HFFc6 (cell line): ENCODE results near the gene CHST12. TPM values are rescaled to one million over a fixed set of nuclear protein-coding genes. Genes with fewer than 3 reads are reported as not detected.
"Not testable (repeated sequence)": the region's sequence is repeated elsewhere in the genome, so short reads cannot be mapped to it uniquely, and the experiment has no call there.

ENCODE experiments used
- DNase-seq: peaks from one replicate; pipeline ENCODE4 v3.0.0-alpha.2; 2018
- H3K27ac Mint-ChIP-seq: 2 replicates; pipeline ENCODE4 v1.8.0; 2020; ENCODE audit warnings: mild to moderate bottlenecking, mixed read lengths
- H3K27me3 Mint-ChIP-seq: 2 replicates; pipeline ENCODE4 v1.8.0; 2021; ENCODE audit warnings: mild to moderate bottlenecking, moderate library complexity, mixed read lengths; ENCODE audit not compliant: insufficient read depth
- H3K36me3 Mint-ChIP-seq: 2 replicates; pipeline ENCODE4 v1.8.0; 2021; ENCODE audit warnings: low read depth, mixed read lengths
- H3K4me1 Mint-ChIP-seq: 2 replicates; pipeline ENCODE4 v1.8.0; 2020; ENCODE audit warnings: low read depth, mixed read lengths
- H3K4me3 Mint-ChIP-seq: 2 replicates; pipeline ENCODE4 v1.8.0; 2020; ENCODE audit warnings: mild to moderate bottlenecking, moderate library complexity, mixed read lengths
- H3K9me3 Mint-ChIP-seq: 2 replicates; pipeline ENCODE4 v1.8.0; 2020; ENCODE audit warnings: mild to moderate bottlenecking, mixed read lengths
- total RNA-seq, 6 experiments: library from RNA; stranded (reverse); fragmentation: NEBNext Ultra II Directional; extraction: Animal tissue kit (Norgen Biotek cat#: 25700); gene quantifications; 2 replicates in 1 of 6; 3 replicates in 5 of 6; pipeline ENCODE4 v1.2.3, GENCODE V29; 2021
- TF ChIP-seq, protein P1 (sequence below): fragments of 200-600 bp; sonication (generic); IDR thresholded peaks from 2 replicates; pipeline ENCODE4 v1.5.0; 2021; ENCODE audit warnings: antibody characterized with exemption, mild to moderate bottlenecking

Gene CHST12
- total RNA-seq, 6 experiments from 2014 or later, result 25.7 to 31.4 (median 27.2) TPM

DNA sequence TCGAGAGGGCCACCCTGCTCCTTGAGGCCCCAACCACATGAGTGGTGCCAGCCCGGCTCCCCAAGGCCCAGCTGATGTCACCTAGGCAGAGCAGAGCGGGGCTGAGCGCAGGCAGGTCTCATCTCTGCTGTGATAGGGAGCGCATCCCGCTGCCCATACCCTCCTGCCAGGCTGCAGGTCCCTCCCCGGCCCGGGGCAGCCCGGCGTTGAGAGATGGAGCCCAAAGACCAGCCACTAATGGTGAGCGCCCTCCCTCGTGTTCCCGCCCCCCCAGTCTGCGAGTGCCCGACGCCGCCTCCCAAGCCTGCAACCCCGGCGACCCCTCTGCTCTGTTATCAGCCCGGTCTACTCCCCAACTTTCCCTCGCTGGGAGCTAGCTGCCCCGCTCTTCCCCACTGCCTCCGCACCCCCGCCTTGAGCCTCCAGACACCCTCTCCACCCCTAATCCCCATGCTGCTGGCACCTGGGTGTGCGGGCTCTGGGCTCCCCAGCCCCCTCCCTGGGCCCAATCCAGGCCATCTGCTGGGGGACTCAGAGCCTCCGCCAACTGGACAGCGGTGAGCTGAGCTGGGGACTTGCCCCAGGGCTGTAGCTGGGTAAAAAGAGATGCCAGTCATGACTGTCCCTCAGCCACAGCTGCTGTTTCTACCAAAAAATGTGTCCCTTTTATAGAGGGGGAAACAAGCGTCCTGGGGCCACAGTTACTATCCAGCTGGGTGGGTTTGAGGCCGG, 19.7 kb upstream of the CHST12 start:
- DNase-seq, result no peak
- peaks cover 5% of the 10 kb centered on the region; the same call in 1 of the 2 replicates for H3K4me1 Mint-ChIP-seq
- no peak overlapping the region for H3K27ac Mint-ChIP-seq
- H3K9me3 Mint-ChIP-seq, result no peaks in the 10 kb centered on the region
- no peak overlapping the region for H3K4me3 Mint-ChIP-seq
- peaks cover 5% of the 10 kb centered on the region for H3K27me3 Mint-ChIP-seq
- TF ChIP-seq, protein P1, sequence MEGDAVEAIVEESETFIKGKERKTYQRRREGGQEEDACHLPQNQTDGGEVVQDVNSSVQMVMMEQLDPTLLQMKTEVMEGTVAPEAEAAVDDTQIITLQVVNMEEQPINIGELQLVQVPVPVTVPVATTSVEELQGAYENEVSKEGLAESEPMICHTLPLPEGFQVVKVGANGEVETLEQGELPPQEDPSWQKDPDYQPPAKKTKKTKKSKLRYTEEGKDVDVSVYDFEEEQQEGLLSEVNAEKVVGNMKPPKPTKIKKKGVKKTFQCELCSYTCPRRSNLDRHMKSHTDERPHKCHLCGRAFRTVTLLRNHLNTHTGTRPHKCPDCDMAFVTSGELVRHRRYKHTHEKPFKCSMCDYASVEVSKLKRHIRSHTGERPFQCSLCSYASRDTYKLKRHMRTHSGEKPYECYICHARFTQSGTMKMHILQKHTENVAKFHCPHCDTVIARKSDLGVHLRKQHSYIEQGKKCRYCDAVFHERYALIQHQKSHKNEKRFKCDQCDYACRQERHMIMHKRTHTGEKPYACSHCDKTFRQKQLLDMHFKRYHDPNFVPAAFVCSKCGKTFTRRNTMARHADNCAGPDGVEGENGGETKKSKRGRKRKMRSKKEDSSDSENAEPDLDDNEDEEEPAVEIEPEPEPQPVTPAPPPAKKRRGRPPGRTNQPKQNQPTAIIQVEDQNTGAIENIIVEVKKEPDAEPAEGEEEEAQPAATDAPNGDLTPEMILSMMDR, result no peak
- peaks cover 13% of the 10 kb centered on the region for H3K36me3 Mint-ChIP-seq

DNA sequence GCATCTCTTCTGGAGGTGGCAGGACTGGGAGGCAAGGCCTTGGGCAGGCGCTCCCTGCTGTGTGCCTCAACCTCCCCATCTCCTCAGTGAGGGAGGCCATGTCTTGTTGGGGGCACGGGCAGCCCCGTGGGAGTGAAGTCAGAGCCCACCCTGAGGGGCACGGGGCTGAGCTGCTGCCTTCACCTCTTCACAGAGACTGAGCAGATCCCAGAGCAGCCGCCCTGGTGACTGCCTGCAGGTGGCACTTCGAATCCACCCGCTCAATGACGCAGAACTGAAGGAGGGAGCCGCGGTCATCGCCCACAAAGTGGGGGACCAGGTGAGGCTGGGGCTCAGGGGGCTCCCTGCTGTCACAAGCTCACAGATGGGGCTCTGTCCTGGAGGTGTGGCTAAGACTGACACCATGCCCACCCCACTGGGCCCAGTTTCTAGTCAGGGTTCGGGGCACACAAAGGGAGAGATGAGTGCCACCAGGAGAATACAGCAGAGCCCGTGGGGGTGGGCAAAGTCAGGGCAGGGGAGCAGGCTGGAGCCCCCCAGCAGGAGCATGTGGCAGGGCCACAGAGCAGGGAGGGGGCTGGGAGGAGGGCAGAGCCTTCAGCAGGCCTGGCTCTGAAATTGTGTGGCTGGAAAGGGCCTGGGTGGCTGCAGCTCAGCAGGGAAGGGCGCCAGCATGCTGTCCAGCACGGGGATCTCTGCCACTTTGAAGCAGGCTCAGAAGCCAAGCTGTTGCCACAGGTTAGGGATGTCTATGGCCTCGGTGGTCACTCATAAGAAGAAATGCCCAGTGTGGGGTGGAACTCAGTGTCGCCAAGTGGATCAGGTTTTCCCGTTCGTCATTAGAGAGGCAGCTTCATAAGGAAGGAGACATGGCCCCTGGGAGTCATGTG, 18.8 kb upstream of the CHST12 start:
- no peak overlapping the region for H3K4me3 Mint-ChIP-seq
- TF ChIP-seq, protein P1, result no peak
- no peak for DNase-seq
- peaks cover 12% of the 10 kb centered on the region; the same call in 1 of the 2 replicates for H3K36me3 Mint-ChIP-seq
- no peak overlapping the region for H3K27ac Mint-ChIP-seq
- no peaks in the 10 kb centered on the region for H3K9me3 Mint-ChIP-seq
- H3K4me1 Mint-ChIP-seq, result peaks cover 10% of the 10 kb centered on the region
- peaks cover 5% of the 10 kb centered on the region for H3K27me3 Mint-ChIP-seq

DNA sequence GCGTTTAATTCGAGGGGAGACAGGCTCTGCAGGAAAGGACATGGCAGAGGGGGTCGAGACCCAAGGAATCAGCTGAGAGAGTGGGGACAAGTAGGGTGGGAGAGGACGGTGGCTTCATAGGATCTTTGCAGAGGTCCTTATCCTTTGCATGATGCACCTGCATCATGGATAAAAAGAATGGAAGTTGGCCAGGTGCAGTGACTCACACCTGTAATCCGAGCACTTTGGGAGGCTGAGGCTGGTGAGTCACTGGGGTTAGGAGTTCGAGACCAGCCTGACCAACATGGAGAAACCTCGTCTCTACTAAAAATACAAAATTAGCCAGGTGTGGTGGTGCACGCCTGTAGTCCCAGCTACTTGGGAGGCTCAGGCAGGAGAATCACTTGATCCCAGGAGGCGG, 17.3 kb upstream of the CHST12 start:
- not testable (repeated sequence) for H3K9me3 Mint-ChIP-seq, DNase-seq, H3K36me3 Mint-ChIP-seq, H3K27me3 Mint-ChIP-seq, H3K27ac Mint-ChIP-seq, H3K4me3 Mint-ChIP-seq
- peaks cover 21% of the 10 kb centered on the region for H3K4me1 Mint-ChIP-seq

DNA sequence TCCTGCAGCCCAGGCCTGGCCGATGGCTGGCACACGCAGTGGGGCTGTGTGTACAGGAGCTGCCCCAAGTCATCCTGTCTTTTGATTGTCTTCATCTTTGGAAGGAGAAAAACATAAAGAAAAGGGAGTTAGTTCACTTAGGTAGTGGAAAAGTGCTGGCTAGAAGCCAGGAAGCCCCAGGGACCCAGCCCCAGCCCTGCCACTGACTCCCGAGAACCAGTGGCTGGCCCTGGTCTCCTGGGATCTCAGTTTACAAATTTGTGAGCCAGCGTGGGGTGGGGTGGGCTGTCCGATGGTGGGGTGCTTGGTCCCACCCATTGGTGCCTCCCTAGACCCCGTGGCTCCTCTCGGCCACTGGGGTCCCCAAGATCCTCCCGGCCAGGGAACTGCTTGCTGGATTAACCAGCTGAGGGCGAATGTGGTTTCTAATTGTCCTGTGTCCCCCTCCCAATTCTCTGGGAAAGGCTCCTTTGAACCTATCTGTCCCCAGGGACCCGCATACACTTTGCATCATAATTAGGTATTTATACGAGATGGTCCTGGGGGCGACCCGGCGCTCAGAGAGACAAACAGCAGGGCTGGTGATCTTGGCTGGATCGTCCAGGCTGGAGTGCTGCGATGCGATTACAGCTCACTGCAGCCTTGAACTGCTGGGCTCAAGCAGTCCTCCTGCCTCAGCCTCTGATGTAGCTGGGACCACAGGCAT, 16.3 kb upstream of the CHST12 start:
- DNase-seq, result no peak
- H3K4me1 Mint-ChIP-seq, result peaks cover 21% of the 10 kb centered on the region
- TF ChIP-seq, protein P1, result no peak

DNA sequence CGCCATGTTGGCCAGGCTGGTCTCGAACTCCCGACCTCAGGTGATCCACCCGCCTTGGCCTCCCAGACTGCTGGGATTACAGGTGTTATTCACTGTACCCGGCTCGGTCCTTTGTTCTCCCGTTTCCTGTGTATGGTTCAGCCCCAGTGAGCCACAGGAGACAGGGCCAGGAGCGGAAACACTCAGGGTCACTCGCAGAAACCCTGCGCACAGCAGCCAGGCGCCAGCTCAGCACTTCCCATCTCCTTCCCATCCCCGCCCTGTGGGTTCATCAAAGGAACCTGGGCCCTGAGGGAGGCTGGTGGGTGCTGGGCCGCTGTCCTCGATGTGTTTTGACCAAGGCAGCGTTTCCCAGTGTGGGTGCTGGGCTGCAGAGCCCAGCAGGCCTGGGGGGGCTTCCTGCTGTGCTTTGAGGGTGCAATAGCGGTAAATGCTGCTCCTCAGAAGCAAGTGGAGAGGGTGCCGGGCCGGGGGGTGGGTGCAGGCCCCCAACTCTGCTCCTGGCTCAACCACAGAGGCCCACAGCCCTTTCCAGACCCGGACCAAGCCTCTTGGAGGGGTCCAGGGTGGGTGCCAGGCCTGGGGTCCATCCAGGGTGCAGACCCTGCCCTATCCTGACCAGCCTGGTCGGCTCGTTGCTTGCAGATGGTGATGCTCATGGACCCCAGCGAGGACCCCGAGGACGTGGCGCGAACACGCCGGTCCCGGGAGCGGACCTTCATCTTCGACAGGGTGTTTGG, 15.3 kb upstream of the CHST12 start:
- Mint-ChIP-seq H3K4me3 (no peak overlapping the region), H3K4me1 (peaks cover 21% of the 10 kb centered on the region), H3K27me3 (peaks cover 5% of the 10 kb centered on the region), H3K36me3 (no peaks in the 10 kb centered on the region; the same call in 1 of the 2 replicates), H3K27ac (no peak overlapping the region), H3K9me3 (no peaks in the 10 kb centered on the region)
- TF ChIP-seq, protein P1, result no peak
- no peak for DNase-seq

More for the DNA sequence above, 16.3 kb upstream of the CHST12 start:
- H3K27me3 Mint-ChIP-seq, result peaks cover 5% of the 10 kb centered on the region
- H3K36me3 Mint-ChIP-seq, result no peaks in the 10 kb centered on the region; the same call in 1 of the 2 replicates
- no peaks in the 10 kb centered on the region for H3K9me3 Mint-ChIP-seq
- H3K4me3 Mint-ChIP-seq, result no peak overlapping the region
- H3K27ac Mint-ChIP-seq, result no peak overlapping the region
